H1 (cell line): Measurements from ENCODE around the gene EXTL1. TPM values are rescaled to one million over a fixed set of nuclear protein-coding genes. Genes with fewer than 3 reads are reported as not detected.

Experiments
- CTCF ChIA-PET: fragments of 300-600 bp; sonication (Branson Sonifier 250); formaldehyde crosslinking; loops from one replicate; lab custom pipeline; 2021; ENCODE audit not compliant: partially characterized antibody; lab: Charles Lee
- POLR2A ChIA-PET: fragments of 300-600 bp; sonication (Branson Sonifier 250); formaldehyde crosslinking; loops from one replicate; lab custom pipeline; 2021; ENCODE audit warnings: inconsistent platforms; ENCODE audit not compliant: partially characterized antibody; lab: Charles Lee
- DNase-seq, 2 experiments: peaks; one replicate each; pipeline versions ENCODE4 v3.0.0 to v3.0.0-alpha.2; 2010 to 2022; ENCODE audit warnings: low spot score in 2 of 2, low read depth in 1 of 2, mixed read lengths in 1 of 2
- FAIRE-seq: peaks from 2 replicates; lab custom pipeline; 2011; peaks lifted over from hg19 to GRCh38; lab: Jason Lieb, UNC
- H2AFZ ChIP-seq: 2 replicates; pipeline ENCODE4 v1.8.1; 2012; ENCODE audit warnings: low read length, inconsistent platforms
- H2AK5ac ChIP-seq: 2 replicates; pipeline ENCODE4 v1.6.1; 2013; ENCODE audit warnings: low read depth, low read length
- H2BK120ac ChIP-seq: replicated peaks from 2 replicates; pipeline ENCODE3; 2013; ENCODE audit warnings: low read depth, low read length, inconsistent platforms
- H2BK12ac ChIP-seq: 2 replicates; pipeline ENCODE4 v1.6.1; 2013; ENCODE audit warnings: low read depth, low read length
- H2BK15ac ChIP-seq: 2 replicates; pipeline ENCODE4 v1.6.1; 2013; ENCODE audit warnings: low read length
- H2BK20ac ChIP-seq: 2 replicates; pipeline ENCODE4 v1.6.1; 2013; ENCODE audit warnings: low read length
- H2BK5ac ChIP-seq: 2 replicates; pipeline ENCODE4 v1.6.1; 2013; ENCODE audit warnings: low read depth, low read length
- H3K14ac ChIP-seq: 2 replicates; pipeline ENCODE4 v1.6.1; 2013; ENCODE audit warnings: inconsistent platforms; ENCODE audit not compliant: insufficient read length
- H3K18ac ChIP-seq: 2 replicates; pipeline ENCODE4 v1.6.1; 2013; ENCODE audit warnings: low read length; ENCODE audit errors: extremely low read depth
- H3K23ac ChIP-seq: 2 replicates; pipeline ENCODE4 v1.6.1; 2013; ENCODE audit warnings: inconsistent platforms; ENCODE audit not compliant: insufficient read length
- H3K23me2 ChIP-seq: 2 replicates; pipeline ENCODE4 v1.6.1; 2013; ENCODE audit warnings: low read depth, low read length
- H3K27ac ChIP-seq: 2 replicates; pipeline ENCODE4 v1.6.1; 2011; ENCODE audit warnings: low read depth, low read length, inconsistent platforms
- H3K27me3 ChIP-seq, 4 experiments: replicated peaks in 1 of 4; 1 replicate in 1 of 4; 2 replicates in 3 of 4; pipeline versions ENCODE4 v1.6.1 to v1.8.1; 2011 to 2013; ENCODE audit warnings: low read length in 3 of 4, mild to moderate bottlenecking in 3 of 4, inconsistent platforms in 2 of 4, mixed read lengths in 2 of 4, moderate library complexity in 1 of 4; ENCODE audit not compliant: control insufficient read depth in 3 of 4, insufficient read depth in 3 of 4; ENCODE audit errors: extremely low read depth in 1 of 4
- H3K36me3 ChIP-seq, 4 experiments: 2 replicates each; pipeline versions ENCODE4 v1.6.1 to v1.8.1; 2011 to 2013; ENCODE audit warnings: mild to moderate bottlenecking in 4 of 4, low read length in 3 of 4, moderate library complexity in 2 of 4, control low read depth in 1 of 4, inconsistent platforms in 1 of 4; ENCODE audit not compliant: insufficient read depth in 4 of 4, control insufficient read depth in 2 of 4
- H3K4ac ChIP-seq: replicated peaks from 2 replicates; pipeline ENCODE3; 2013; ENCODE audit warnings: low read length, low read depth, mixed read lengths, inconsistent platforms; ENCODE audit not compliant: insufficient read length
- H3K4me1 ChIP-seq, 4 experiments: replicated peaks in 1 of 4; 1 replicate in 1 of 4; 2 replicates in 3 of 4; pipeline versions ENCODE4 v1.6.1 to v1.8.1; 2011 to 2013; ENCODE audit warnings: low read length in 3 of 4, inconsistent platforms in 2 of 4, mixed read lengths in 1 of 4; ENCODE audit not compliant: insufficient read depth in 4 of 4, control insufficient read depth in 3 of 4
- H3K4me2 ChIP-seq, 2 experiments: 2 replicates each; pipeline versions ENCODE4 v1.6.1 to v1.8.1; 2011 to 2013; ENCODE audit warnings: low read depth in 2 of 2, low read length in 2 of 2, control low read depth in 1 of 2, inconsistent platforms in 1 of 2, mild to moderate bottlenecking in 1 of 2; ENCODE audit not compliant: insufficient read depth in 1 of 2
- H3K4me3 ChIP-seq, 4 experiments: fragments of 200-600, 300-600 bp in 1 of 4; sonication (generic), shearing (Covaris generic), sonication (Bioruptor Twin) in 1 of 4; 2 replicates each; pipeline versions ENCODE4 v1.5.1 to v1.8.1; 2011 to 2016; ENCODE audit warnings: low read length in 4 of 4, low read depth in 3 of 4, control low read depth in 2 of 4, inconsistent platforms in 2 of 4, mild to moderate bottlenecking in 2 of 4, mixed read lengths in 1 of 4, moderate library complexity in 1 of 4; ENCODE audit not compliant: insufficient read depth in 2 of 4; ENCODE audit errors: extremely low read depth in 1 of 4
- H3K56ac ChIP-seq: replicated peaks from 2 replicates; pipeline ENCODE3; 2013; ENCODE audit warnings: low read depth, mild to moderate bottlenecking, mixed read lengths, low read length, inconsistent platforms; ENCODE audit not compliant: insufficient read length
- H3K79me1 ChIP-seq: 2 replicates; pipeline ENCODE4 v1.6.1; 2013; ENCODE audit warnings: low read depth, low read length, control low read depth
- H3K79me2 ChIP-seq, 2 experiments: 2 replicates each; pipeline versions ENCODE4 v1.6.1 to v1.8.1; 2012 to 2013; ENCODE audit warnings: low read length in 2 of 2, mild to moderate bottlenecking in 2 of 2, inconsistent platforms in 1 of 2; ENCODE audit not compliant: insufficient read depth in 2 of 2, control insufficient read depth in 1 of 2
- H3K9ac ChIP-seq, 4 experiments: replicated peaks in 1 of 4; 1 replicate in 1 of 4; 2 replicates in 3 of 4; pipeline versions ENCODE4 v1.6.1 to v1.8.1; 2011 to 2013; ENCODE audit warnings: low read depth in 3 of 4, low read length in 3 of 4, control low read depth in 2 of 4, mild to moderate bottlenecking in 2 of 4, moderate library complexity in 2 of 4, inconsistent platforms in 1 of 4; ENCODE audit errors: extremely low read depth in 1 of 4
- H3K9me3 ChIP-seq, 2 experiments: 2 replicates each; pipeline versions ENCODE4 v1.6.1 to v1.8.1; 2012 to 2013; ENCODE audit warnings: mild to moderate bottlenecking in 2 of 2, moderate library complexity in 2 of 2, control low read depth in 1 of 2, inconsistent platforms in 1 of 2, low read depth in 1 of 2, low read length in 1 of 2, mixed read lengths in 1 of 2; ENCODE audit not compliant: insufficient read depth in 2 of 2
- H4K20me1 ChIP-seq, 2 experiments: replicated peaks in 1 of 2; 2 replicates each; pipeline versions ENCODE3 to v1.8.1; 2011 to 2013; ENCODE audit warnings: inconsistent platforms in 2 of 2, low read length in 2 of 2, mild to moderate bottlenecking in 1 of 2; ENCODE audit not compliant: insufficient read depth in 2 of 2, control insufficient read depth in 1 of 2
- H4K5ac ChIP-seq: 2 replicates; pipeline ENCODE4 v1.6.1; 2013; ENCODE audit warnings: low read length, low read depth, mixed read lengths, inconsistent platforms; ENCODE audit not compliant: insufficient read length
- H4K8ac ChIP-seq: 2 replicates; pipeline ENCODE4 v1.8.0; 2013; ENCODE audit warnings: mild to moderate bottlenecking, moderate library complexity, low read length, inconsistent platforms; ENCODE audit not compliant: insufficient read depth; ENCODE audit errors: extremely low read depth
- H4K91ac ChIP-seq: replicated peaks from 2 replicates; pipeline ENCODE3; 2013; ENCODE audit warnings: low read length, mixed read lengths, inconsistent platforms; ENCODE audit not compliant: insufficient read length
- BACH1 ChIP-seq: IDR thresholded peaks from 2 replicates; pipeline ENCODE4 v1.6.1; 2012; ENCODE audit warnings: low read length, improper control_type of control experiment
- CEBPB ChIP-seq: IDR thresholded peaks from 2 replicates; pipeline ENCODE4 v1.6.1; 2012; ENCODE audit warnings: low read depth, low read length
- CHD2 ChIP-seq: IDR thresholded peaks from 2 replicates; pipeline ENCODE4 v1.6.1; 2012; ENCODE audit warnings: low read length, improper control_type of control experiment
- RXRA ChIP-seq: IDR thresholded peaks from 2 replicates; pipeline ENCODE4 v1.6.1; 2011; ENCODE audit warnings: low read depth, mild to moderate bottlenecking, low read length, moderate library complexity; ENCODE audit not compliant: insufficient read depth
- SP4 ChIP-seq: IDR thresholded peaks from 2 replicates; pipeline ENCODE4 v1.6.1; 2012; ENCODE audit warnings: low read length, inconsistent platforms
- WGBS, 2 experiments: shearing (Covaris generic) in 1 of 2; methylation state at CpG; one replicate each; pipeline versions ENCODE4 v1.1.6 to v1.1.7; 2013 to 2015; ENCODE audit warnings: low lambda C conversion rate in 2 of 2, mixed read lengths in 2 of 2, inconsistent platforms in 1 of 2, low coverage in 1 of 2, missing lambda C conversion rate in 1 of 2; ENCODE audit not compliant: insufficient replicate concordance in 2 of 2, insufficient coverage in 1 of 2, insufficient read length in 1 of 2; ENCODE audit errors: extremely low coverage in 1 of 2, missing lambda C conversion rate in 1 of 2; 5-methylcytosine and 5-hydroxymethylcytosine counted together
- polyA plus RNA-seq, 7 experiments: library from polyadenylated mRNA; depleted of rRNA in 3 of 7; stranded (reverse) in 5 of 7; unstranded in 2 of 7; fragments of >200 nt in 5 of 7; fragments of 200-250 nt in 2 of 7; gene quantifications; 1 replicate in 5 of 7; 2 replicates in 1 of 7; 4 replicates in 1 of 7; pipeline versions ENCODE4 v1.2.1 to v1.2.3, GENCODE V29; 2011 to 2013; ENCODE audit warnings: missing spikeins in 2 of 7, mixed read lengths in 2 of 7
- total RNA-seq: library from RNA; stranded (reverse); fragmentation: NEBNext Ultra II Directional; extraction: Animal tissue kit (Norgen Biotek cat#: 25700); gene quantifications from 2 replicates; pipeline ENCODE4 v1.2.1, GENCODE V29; 2021
- TF ChIP-seq, protein P1 (sequence below): IDR thresholded peaks from 2 replicates; pipeline ENCODE4 v1.6.1; 2011; ENCODE audit warnings: low read length, improper control_type of control experiment
- TF ChIP-seq, protein P2 (sequence below), 3 experiments: IDR thresholded peaks; 1 replicate in 2 of 3; 2 replicates in 1 of 3; pipeline versions ENCODE4 v1.5.1 to v1.6.1; 2011; ENCODE audit warnings: low read length in 3 of 3, mild to moderate bottlenecking in 3 of 3, inconsistent platforms in 2 of 3, low read depth in 1 of 3, moderate library complexity in 1 of 3; ENCODE audit not compliant: insufficient read depth in 1 of 3; ENCODE audit errors: control extremely low read depth in 1 of 3
- TF ChIP-seq, protein P3 (sequence below): IDR thresholded peaks from 2 replicates; pipeline ENCODE4 v1.6.1; 2011; ENCODE audit warnings: low read depth, mild to moderate bottlenecking, low read length; ENCODE audit not compliant: insufficient read depth

EXTL1 gene
- total and polyA plus RNA-seq, 2 of the 8 experiments (the other 6 are each of a cell fraction or from before 2014, with no cell fraction given): 0.89 to 1.2 TPM

DNA sequence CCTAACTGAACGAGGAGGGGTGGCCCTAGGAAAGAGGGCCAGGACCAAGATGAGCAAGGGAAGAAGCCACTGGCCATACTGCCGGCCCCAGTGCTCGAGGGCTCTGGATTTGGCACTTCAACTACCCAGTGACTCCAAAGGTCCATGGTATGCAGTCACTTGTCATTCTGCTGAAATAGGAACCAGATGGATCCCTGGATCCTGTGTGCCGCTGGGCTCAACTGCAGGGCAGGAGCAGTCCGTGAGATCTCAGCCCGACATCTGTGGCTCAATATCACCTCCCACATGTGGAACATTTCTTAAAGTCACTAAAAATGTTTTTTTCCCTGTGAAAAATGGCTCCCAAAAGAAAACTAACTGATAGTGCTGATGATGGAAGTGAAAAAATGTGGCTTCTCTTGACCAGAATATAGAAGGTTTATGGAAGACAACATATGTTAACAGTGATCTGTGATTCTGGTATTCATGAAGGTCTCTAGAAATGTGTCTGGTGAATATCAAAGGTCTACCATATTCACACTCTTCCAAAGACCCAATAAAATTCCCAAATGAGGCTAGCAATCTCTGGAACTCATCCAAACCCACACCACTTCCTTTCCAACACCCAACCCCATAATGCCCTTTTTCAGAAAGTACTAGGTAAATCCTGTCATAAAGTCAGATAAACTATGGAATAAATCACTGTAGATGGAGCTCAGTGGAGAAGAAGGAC lies 47.8 kb upstream of the EXTL1 start:
- DNase-seq: no peak
- H4K20me1 ChIP-seq: peaks cover 0 to 4% of the 10 kb centered on the region in 2 experiments
- no peak overlapping the region for H2BK12ac ChIP-seq
- no peak overlapping the region for H4K8ac ChIP-seq
- H3K18ac ChIP-seq: no peak overlapping the region
- H3K4me2 ChIP-seq: no peak overlapping the region
- H3K4me3 ChIP-seq: no peak overlapping the region
- no peaks in the 10 kb centered on the region for H3K79me2 ChIP-seq
- peaks cover 2 to 6% (median 3%) of the 10 kb centered on the region in 4 experiments; a peak in 4 of 7 replicates for H3K4me1 ChIP-seq
- no peak overlapping the region for H2BK5ac ChIP-seq
- H3K4ac ChIP-seq: no peak overlapping the region
- H2AFZ ChIP-seq: no peak overlapping the region
- H3K23ac ChIP-seq: no peak overlapping the region
- H2BK15ac ChIP-seq: no peak overlapping the region
- H3K9ac ChIP-seq: no peak overlapping the region
- no peaks in the 10 kb centered on the region for H3K9me3 ChIP-seq
- no peak overlapping the region for H2BK120ac ChIP-seq
- no peak overlapping the region for H3K14ac ChIP-seq
- no peak overlapping the region for H3K56ac ChIP-seq
- POLR2A ChIA-PET: no interaction called here
- no peak overlapping the region for H2BK20ac ChIP-seq
- no peak for FAIRE-seq
- 92% methylated on average over 6 of the region's 6 CpGs; no CpG with 5 or more reads in 1 of the 2 experiments for WGBS, 2 experiments
- H3K79me1 ChIP-seq: no peaks in the 10 kb centered on the region
- CTCF ChIA-PET: no interaction called here
- peaks cover 0 to 17% (median 8%) of the 10 kb centered on the region in 4 experiments; a peak in 5 of 8 replicates for H3K36me3 ChIP-seq
- H4K91ac ChIP-seq: no peak overlapping the region
- no peaks in the 10 kb centered on the region; a peak in 1 of 7 replicates for H3K27me3 ChIP-seq
- H2AK5ac ChIP-seq: no peak overlapping the region
- H3K27ac ChIP-seq: no peak overlapping the region
- no peaks in the 10 kb centered on the region for H3K23me2 ChIP-seq
- no peak overlapping the region for H4K5ac ChIP-seq
- TF ChIP-seq SP4: no peak
- TF ChIP-seq CEBPB: no peak
- TF ChIP-seq, protein P1, sequence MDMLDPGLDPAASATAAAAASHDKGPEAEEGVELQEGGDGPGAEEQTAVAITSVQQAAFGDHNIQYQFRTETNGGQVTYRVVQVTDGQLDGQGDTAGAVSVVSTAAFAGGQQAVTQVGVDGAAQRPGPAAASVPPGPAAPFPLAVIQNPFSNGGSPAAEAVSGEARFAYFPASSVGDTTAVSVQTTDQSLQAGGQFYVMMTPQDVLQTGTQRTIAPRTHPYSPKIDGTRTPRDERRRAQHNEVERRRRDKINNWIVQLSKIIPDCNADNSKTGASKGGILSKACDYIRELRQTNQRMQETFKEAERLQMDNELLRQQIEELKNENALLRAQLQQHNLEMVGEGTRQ: no peak
- TF ChIP-seq, protein P2, sequence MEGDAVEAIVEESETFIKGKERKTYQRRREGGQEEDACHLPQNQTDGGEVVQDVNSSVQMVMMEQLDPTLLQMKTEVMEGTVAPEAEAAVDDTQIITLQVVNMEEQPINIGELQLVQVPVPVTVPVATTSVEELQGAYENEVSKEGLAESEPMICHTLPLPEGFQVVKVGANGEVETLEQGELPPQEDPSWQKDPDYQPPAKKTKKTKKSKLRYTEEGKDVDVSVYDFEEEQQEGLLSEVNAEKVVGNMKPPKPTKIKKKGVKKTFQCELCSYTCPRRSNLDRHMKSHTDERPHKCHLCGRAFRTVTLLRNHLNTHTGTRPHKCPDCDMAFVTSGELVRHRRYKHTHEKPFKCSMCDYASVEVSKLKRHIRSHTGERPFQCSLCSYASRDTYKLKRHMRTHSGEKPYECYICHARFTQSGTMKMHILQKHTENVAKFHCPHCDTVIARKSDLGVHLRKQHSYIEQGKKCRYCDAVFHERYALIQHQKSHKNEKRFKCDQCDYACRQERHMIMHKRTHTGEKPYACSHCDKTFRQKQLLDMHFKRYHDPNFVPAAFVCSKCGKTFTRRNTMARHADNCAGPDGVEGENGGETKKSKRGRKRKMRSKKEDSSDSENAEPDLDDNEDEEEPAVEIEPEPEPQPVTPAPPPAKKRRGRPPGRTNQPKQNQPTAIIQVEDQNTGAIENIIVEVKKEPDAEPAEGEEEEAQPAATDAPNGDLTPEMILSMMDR (IDR thresholded peaks at IDR 0.05; ENCODE audit: control extremely low read depth in 1 of 3, insufficient read depth in 1 of 3, low read depth in 1 of 3, low read length in 3 of 3): no peak
- TF ChIP-seq RXRA: no peak
- TF ChIP-seq CHD2: no peak
- TF ChIP-seq, protein P3, sequence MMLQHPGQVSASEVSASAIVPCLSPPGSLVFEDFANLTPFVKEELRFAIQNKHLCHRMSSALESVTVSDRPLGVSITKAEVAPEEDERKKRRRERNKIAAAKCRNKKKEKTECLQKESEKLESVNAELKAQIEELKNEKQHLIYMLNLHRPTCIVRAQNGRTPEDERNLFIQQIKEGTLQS: no peak
- TF ChIP-seq BACH1: no peak
